NCI-H774 (cell line): ENCODE results near the gene MR1.
"Not testable (repeated sequence)": the region's sequence is repeated elsewhere in the genome, so short reads cannot be mapped to it uniquely, and the experiment has no call there.

Experiments used
- DNase-seq: peaks from one replicate; lab custom pipeline; 2025; lab: John Stamatoyannopoulos, UW

Gene MR1

GRCh38 chr1:181032535-181032934 lies 1.2 kb upstream of the MR1 start:
- DNase-seq, result no peak

- no peak for DNase-seq
These were observed 520 bp upstream of the MR1 start for GRCh38 chr1:181033128-181033798.

DNA sequence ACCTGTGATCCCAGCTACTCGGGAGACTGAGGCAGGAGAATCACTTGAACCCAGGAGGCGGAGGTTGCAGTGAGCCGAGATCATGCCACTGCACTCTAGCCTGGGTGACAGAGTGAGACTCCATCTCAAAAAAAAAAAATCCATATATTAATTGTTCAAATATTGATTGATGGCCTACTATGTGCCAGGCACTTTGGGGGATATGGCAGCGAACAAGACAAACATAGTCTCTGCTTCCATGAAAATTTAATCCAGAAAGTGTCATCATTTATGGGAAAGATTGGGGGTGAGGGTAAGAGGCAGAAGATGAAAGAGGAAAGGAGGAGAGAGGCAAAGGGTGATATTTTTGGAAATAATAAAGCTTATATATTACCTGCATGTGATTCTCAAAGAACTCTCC lies 1.4 kb downstream of the MR1 start:
- DNase-seq, result not testable (repeated sequence)

- DNase-seq, result no peak
These were observed 2.5 kb downstream of the MR1 start for GRCh38 chr1:181036107-181036836.

- no peak for DNase-seq
These were observed 3.6 kb downstream of the MR1 start for GRCh38 chr1:181037386-181037785.

DNA sequence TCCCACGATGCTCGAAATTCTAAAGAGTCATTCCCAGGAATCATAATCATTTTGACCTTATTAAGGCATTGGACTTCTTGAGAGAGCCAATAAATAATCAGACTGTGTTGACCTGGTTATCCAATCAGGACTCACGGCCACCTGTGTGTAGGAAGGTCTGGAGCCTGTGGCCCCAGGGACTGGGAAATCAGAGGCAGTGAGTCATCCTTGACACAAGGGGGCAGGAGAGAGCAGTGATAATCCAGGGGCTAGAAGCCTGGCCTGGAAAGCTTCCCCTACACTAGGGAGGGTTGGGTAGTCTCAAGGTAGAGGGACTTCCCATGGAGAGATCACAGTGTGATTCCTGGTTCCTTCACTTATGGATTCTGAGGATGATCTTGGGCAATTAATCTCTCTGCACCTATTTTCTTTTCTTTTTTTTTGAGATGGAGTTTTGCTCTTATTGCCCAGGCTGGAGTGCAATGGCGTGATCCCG lies 4.7 kb downstream of the MR1 start:
- DNase-seq, result no peak

DNA sequence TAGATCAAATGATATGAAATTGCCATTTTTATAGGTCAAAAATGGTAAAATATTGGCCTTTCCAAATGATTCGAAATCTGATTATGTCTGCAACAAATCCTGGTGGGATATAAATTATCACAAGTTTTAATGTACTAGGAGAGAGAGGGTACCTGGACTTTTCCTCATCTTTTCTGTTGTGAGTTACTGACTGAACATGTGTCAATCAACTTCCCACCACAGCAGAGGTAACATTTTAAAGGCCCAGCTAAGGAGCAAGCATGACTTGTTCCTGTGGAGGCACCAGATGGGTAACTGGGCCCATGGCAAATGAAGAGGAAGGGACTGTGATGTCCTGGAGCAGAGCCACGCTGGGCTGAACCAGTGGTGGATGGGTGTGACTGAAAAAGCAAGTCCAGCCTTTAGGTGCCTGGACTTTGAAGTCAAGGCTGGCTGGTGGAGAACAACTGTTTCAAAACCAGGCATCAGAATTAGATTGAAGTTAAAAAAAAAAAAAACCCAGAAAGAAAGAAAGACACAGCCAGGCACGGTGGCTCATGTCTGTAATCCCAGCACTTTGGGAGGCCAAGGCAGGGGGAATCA lies 6.6 kb downstream of the MR1 start:
- no peak for DNase-seq

DNA sequence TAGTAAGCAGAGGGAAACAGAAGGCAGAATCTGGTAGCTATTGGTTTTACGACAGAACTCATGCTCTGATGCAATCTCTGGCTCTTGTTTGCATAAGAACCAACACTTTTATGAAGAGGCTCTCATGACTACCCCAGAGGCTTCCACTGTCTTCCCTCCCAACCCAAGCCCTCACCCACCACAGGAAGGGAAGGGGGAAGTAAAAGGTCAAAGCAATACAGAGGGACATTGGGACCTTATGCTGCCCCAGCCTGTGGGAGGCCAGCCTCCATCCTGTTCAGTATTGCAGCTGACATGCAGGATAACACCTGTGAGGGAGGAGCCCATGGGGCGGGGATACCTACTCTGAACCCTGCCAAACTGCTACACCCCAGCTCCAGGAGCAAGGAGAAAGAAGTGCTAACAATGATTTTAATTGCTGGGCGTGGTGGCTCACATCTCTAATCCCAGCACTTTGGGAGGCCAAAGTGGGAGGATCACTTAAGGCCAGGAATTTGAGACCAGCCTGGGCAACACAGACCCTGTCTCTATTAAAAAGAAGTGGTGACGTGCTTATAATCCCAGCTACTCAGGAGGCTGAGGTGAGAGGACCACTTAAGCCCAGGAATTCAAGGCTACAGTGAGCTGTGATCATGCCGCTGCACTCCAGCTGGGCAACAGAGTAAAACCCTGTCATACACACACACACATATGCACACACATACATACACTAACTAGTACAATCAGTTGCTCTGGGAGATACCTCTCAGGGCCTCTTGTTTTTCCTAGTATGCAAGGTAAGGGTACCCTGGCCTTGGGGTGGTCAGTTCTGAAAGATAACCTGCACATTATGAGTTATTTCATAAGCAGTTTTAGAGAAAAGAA lies 9.5 kb downstream of the MR1 start:
- DNase-seq, result no peak

- no peak for DNase-seq
These were observed 10.7 kb downstream of the MR1 start for GRCh38 chr1:181044449-181044966.

DNA sequence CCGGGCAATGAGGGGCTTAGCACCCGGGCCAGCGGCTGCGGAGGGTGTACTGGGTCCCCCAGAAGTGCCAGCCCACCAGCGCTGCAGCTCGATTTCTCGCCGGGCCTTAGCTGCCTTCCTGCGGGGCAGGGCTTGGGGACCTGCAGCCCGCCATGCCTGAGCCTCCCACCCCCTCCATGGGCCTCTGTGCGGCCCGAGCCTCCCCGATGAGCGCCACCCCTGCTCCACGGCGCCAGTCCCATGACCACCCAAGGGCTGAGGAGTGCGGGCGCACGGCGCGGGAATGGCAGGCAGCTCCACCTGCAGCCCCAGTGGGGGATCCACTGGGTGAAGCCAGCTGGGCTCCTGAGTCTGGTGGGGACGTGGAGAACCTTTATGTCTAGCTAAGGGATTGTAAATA lies 12.2 kb downstream of the MR1 start:
- not testable (repeated sequence) for DNase-seq

GRCh38 chr1:181049378-181049777 lies 15.6 kb downstream of the MR1 start:
- no peak for DNase-seq

GRCh38 chr1:181050922-181051321 lies 17.1 kb downstream of the MR1 start:
- no peak for DNase-seq

DNA sequence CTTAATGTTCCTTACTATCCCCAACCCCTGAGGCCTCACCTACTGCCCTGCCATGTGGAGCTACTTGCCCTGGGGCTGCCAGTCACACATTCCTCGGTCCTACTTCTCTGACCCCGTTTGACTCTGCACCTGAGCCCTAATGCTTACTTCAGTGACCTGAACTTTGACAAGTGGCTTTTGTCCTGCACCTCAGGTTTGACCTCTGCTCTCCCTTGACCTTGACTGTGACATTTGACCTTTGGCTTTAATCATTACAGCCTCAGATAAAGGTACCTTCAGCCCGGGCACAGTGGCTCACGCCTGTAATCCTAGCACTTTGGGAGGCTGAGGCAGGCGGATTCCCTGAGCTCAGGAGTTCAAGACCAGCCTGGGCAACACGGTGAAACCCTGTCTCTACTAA lies 22.8 kb downstream of the MR1 start:
- DNase-seq, result no peak

GRCh38 chr1:181057079-181057478 lies 23.3 kb downstream of the MR1 start:
- no peak for DNase-seq

- no peak for DNase-seq
These were observed 25.7 kb downstream of the MR1 start for GRCh38 chr1:181059435-181059834.

GRCh38 chr1:181060066-181060465 lies 26.3 kb downstream of the MR1 start:
- no peak for DNase-seq

- not testable (repeated sequence) for DNase-seq
These were observed 27.2 kb downstream of the MR1 start for GRCh38 chr1:181060947-181061346.

GRCh38 chr1:181061487-181061886 lies 27.7 kb downstream of the MR1 start:
- no peak for DNase-seq

DNA sequence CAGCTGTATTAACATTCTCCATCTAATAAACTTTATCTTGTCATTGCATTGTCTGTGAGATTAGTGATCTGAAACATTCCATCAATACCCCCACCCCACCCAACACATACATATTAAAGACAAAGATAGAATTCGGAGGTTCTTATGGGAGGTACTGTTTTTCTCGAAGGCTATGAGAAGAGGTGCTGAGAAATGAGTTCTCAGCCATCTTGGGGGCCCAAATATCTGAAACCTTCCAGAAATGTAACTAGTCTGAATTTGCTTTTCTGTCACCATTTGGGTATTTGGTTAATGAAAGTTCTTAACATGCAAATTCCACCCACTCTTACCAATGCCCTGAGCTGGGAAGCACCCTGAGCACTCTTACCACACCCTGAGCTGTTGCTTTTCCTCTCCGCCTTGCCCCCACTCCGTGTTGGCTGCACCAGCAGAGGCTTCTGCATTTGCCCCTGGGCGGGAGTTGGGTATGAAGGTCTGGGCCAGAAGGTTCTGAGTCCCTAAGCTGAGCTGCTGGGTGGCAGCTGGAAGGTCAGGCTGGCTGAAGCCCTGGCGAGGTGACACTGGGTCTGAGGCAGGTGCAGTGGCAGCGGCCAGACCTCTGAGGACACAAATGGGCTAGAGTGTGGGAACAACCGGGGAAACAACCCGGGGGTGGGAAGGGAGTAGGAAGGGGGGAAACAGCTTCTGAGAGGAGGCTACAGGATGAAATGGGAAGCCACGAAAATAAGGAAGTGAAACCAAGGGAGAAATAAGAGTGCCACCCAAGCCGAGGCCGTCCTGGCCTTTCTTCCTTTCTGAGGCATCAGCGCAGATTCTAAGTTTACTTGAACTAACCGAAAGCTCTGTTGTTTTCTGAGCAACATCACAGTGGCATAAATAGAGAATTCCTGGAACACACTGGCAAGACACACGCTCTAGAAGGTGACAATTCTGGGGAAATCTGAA lies 28.4 kb downstream of the MR1 start:
- no peak for DNase-seq

DNA sequence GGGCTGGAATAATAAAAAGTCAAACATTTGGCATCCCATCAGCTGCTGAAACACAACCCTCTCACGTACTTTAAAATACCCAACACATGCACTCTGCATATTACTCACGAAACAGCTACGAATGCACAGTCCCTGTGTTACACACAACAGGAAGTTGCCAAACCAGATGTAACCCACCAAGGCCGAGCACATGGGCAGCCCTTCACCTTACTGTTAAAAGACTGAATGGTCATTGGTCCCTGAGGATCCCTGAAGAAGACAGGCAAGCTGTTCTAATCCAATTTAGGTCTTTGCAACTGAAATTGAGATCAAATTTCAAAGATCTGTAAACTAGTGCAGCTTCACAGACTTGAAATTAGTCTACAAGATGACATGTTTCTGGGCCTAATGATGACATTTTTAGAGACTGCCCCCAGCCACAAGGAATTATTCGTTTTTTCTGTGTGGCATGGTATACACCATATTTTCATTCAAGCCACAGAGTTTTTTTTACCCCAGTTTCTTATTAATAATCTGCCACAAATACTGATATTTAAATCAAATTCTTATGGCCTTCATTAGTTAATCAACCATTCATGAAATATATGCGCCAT lies 29.1 kb downstream of the MR1 start:
- no peak for DNase-seq
